Uterus (tissue), 4 donors: ENCODE results near the gene ABLIM2. TPM values are rescaled to one million over a fixed set of nuclear protein-coding genes. Genes with fewer than 3 reads are reported as not detected.

Source experiments
- DNase-seq, 2 donors: peaks; one replicate each; pipeline ENCODE4 v3.0.0-alpha.2; 2019 to 2020
- H3K27ac ChIP-seq, 2 donors: fragments of 200-600 bp; sonication (generic); 1 replicate in 1 of 2; 2 replicates in 1 of 2; pipeline ENCODE4 v1.5.1; 2016 to 2018
- H3K27me3 ChIP-seq, 2 donors: fragments of 200-600 bp; sonication (generic); one replicate each; pipeline ENCODE4 v1.5.1; 2018 to 2019; ENCODE audit warnings: control low read depth in 1 of 2
- H3K36me3 ChIP-seq, 2 donors: fragments of 200-600 bp; sonication (generic); one replicate each; pipeline ENCODE4 v1.5.1; 2019; ENCODE audit warnings: control low read depth in 1 of 2
- H3K4me1 ChIP-seq, 2 donors: fragments of 200-600 bp; sonication (generic); one replicate each; pipeline ENCODE4 v1.5.1; 2018 to 2019; ENCODE audit warnings: control low read depth in 1 of 2
- H3K4me3 ChIP-seq, 2 donors: fragments of 200-600 bp; sonication (generic); 1 replicate in 1 of 2; 2 replicates in 1 of 2; pipeline ENCODE4 v1.5.1; 2018 to 2019; ENCODE audit warnings: mild to moderate bottlenecking in 1 of 2
- H3K9me3 ChIP-seq, 2 donors: fragments of 200-600 bp; sonication (generic); one replicate each; pipeline ENCODE4 v1.5.1; 2019; ENCODE audit warnings: control low read depth in 1 of 2
- POLR2A ChIP-seq, 2 donors: fragments of 450-650 bp; IDR thresholded peaks; one replicate each; pipeline ENCODE4 v1.6.1; 2016; ENCODE audit warnings: antibody characterized with exemption in 2 of 2, mild to moderate bottlenecking in 1 of 2, moderate library complexity in 1 of 2
- intact Hi-C: fragments of 100-400 bp; cut with DNase I; formaldehyde crosslinking; loops from one replicate; pipeline ENCODE4 v1.15.1; 2023; ENCODE audit warnings: low total_unique reads
- total RNA-seq, 4 donors: library from RNA; depleted of rRNA in 3 of 4; stranded (reverse); fragments of >200 nt in 3 of 4; gene quantifications; one replicate each; pipeline versions ENCODE4 v1.1.0 to v1.2.4, GENCODE V29; 2014 to 2023
- TF ChIP-seq, protein P1 (sequence below), 4 experiments: fragments of 200-600 bp in 2 of 4; fragments of 450-650 bp in 2 of 4; sonication (generic) in 2 of 4; IDR thresholded peaks; one replicate each; pipeline ENCODE4 v1.5.1; 2016 to 2019; ENCODE audit warnings: antibody characterized with exemption in 4 of 4, mild to moderate bottlenecking in 2 of 4, moderate library complexity in 1 of 4
- donor health status: DM: yes; HTN: yes; CAD: no.

The ABLIM2 gene
- total RNA-seq, 4 donors from 2014 or later = 0.77 to 6.0 (median 1.5) TPM

DNA sequence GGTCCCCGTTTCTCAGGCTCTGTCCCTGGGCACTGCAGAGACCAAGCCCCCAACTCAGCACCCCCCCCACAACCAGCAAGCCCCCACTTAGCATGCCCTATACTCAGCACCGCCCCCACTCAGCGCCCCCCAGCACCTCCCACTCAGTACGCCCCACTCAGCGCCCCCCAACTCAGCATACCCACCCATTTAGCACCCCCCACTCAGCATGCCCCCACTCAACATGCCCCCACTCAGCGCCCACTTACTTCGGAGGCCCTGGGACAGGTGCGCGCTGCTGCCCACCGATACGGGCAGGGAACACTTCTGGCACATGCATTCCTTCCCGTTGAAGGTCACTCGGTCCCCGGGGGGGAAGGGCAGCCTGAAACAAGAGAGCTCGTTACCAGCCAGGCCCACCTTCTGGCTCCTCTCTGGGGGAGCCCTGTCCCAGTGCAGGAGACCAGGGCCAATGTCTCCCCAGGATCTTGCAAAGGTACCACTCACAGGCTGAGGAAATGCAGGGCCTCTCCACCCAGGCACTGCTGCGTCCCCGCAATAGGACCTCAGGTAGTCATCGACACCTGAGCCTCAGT lies 70.6 kb downstream of the ABLIM2 start:
- DNase-seq = no peak
- Histone ChIP-seq H3K9me3 (no peaks in the 10 kb centered on the region), H3K27ac (no peak overlapping the region), H3K4me3 (no peak overlapping the region), H3K36me3 (no peaks in the 10 kb centered on the region), H3K27me3 (no peaks in the 10 kb centered on the region), H3K4me1 (no peaks in the 10 kb centered on the region)
- TF ChIP-seq, protein P1, sequence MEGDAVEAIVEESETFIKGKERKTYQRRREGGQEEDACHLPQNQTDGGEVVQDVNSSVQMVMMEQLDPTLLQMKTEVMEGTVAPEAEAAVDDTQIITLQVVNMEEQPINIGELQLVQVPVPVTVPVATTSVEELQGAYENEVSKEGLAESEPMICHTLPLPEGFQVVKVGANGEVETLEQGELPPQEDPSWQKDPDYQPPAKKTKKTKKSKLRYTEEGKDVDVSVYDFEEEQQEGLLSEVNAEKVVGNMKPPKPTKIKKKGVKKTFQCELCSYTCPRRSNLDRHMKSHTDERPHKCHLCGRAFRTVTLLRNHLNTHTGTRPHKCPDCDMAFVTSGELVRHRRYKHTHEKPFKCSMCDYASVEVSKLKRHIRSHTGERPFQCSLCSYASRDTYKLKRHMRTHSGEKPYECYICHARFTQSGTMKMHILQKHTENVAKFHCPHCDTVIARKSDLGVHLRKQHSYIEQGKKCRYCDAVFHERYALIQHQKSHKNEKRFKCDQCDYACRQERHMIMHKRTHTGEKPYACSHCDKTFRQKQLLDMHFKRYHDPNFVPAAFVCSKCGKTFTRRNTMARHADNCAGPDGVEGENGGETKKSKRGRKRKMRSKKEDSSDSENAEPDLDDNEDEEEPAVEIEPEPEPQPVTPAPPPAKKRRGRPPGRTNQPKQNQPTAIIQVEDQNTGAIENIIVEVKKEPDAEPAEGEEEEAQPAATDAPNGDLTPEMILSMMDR (IDR thresholded peaks at IDR 0.05) = no peak
- TF ChIP-seq POLR2A (IDR thresholded peaks at IDR 0.05) = no peak
- intact Hi-C loops = no loop called here

DNA sequence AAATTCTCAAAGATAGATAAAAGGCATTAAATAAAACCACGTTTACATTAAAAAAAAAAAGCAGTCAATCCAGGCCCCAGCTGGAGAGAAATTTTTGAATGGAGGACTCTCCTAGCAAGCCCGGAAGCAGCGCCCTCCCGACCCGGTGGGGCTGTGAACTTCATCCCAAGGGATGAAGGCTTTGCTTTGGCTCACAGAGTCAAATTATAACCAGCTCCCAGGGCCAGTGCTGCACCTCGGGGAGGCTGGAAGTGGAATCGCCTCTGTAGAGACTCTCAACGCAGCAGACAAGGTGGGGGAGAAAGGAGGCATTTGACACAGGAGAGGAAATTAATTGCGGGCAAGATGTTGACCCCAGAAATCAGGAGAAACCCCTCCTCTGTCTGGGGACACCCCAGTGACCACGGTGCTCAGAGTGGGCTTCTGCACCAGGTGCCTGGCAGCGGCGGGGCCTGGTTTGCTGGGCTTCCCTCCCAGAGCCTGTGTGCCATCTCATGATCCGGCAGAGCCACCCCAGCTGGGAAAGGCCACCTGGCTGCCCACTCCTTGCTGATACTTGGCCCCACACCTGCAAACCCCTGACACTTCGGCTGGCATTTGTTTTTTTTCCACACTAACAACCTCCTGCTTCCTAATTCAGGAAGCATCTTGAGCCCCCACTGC lies 71.7 kb downstream of the ABLIM2 start:
- Histone ChIP-seq H3K27ac (no peak overlapping the region), H3K4me3 (no peak overlapping the region), H3K9me3 (no peaks in the 10 kb centered on the region), H3K36me3 (no peaks in the 10 kb centered on the region), H3K27me3 (no peaks in the 10 kb centered on the region), H3K4me1 (no peaks in the 10 kb centered on the region)
- TF ChIP-seq POLR2A (IDR thresholded peaks at IDR 0.05) = no peak
- TF ChIP-seq, protein P1 (IDR thresholded peaks at IDR 0.05) = no peak
- intact Hi-C loops = no loop called here
- no peak for DNase-seq

DNA sequence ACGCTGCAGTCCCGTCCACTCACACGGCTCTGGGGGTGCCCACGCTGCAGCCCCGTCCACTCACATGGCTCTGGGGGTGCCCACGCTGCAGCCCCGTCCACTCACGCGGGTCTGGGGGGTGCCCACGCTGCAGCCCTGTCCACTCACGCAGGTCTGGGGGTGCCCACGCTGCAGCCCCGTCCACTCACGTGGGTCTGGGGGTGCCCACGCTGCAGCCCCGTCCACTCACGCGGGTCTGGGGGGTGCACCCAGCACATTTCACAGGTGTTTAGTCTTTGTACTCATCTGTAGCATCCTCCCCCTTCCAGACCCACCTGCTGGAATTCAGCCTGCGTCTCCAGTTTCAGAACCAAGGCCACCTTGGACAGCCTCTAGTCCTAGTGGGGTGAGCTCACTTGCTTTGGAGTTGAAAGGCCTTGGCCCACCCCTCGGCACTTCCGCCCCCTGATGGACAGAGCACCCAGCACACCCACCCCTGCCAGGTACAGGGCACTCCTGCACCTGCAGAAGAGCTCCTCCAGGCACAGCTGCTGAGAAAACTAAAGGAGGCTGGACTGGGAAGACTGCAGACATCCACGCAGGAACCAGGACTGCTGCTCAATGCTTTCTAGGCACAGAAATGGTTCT lies 73.0 kb downstream of the ABLIM2 start:
- H3K4me3 ChIP-seq = no peak overlapping the region
- no peaks in the 10 kb centered on the region for H3K36me3 ChIP-seq
- no peak for DNase-seq
- no peaks in the 10 kb centered on the region for H3K4me1 ChIP-seq
- TF ChIP-seq POLR2A (IDR thresholded peaks at IDR 0.05) = no peak
- TF ChIP-seq, protein P1 (IDR thresholded peaks at IDR 0.05) = no peak
- H3K27me3 ChIP-seq = no peaks in the 10 kb centered on the region
- intact Hi-C loops = no loop called here
- H3K27ac ChIP-seq = no peak overlapping the region
- no peaks in the 10 kb centered on the region for H3K9me3 ChIP-seq

DNA sequence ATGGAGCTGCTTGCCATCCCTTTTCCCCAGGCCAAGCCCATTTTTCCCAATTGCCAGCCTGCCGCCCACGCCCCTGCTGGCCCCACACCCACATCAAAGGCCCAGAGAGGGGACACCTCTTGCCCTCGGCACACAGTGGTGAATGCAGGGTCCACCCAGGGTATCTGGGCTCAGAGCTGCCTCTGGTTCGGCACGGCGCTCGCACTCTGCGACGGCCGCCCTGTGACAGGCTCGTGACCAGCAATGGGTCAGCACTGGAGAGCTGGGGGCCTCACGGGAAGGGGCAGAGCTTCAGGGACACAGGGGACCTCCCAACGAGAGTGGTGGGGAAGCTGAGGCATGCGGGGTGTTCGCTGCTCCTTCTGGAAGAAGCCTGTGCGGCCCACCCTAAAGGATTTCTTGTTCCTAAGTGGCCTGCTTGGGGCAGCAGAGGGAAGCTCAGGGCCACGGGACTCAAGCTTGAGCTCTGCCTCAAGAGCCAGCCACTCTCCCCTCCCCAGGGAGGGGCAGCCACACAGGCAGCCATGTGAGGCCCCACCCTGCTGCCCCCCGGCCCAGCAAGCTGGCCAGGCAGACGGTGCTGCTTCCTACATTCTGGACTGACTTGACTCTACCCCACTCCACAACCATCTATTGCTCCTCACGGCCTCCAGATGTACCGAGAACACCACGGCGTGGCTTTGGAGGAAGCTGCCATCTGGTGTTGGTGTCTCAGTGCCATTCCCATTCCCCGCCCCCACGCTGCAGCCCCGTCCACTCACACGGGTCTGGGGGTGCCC lies 73.7 kb downstream of the ABLIM2 start:
- TF ChIP-seq, protein P1 (IDR thresholded peaks at IDR 0.05) = no peak
- no peak for TF ChIP-seq POLR2A (IDR thresholded peaks at IDR 0.05)
- intact Hi-C loops = no loop called here
- Histone ChIP-seq H3K27me3 (no peaks in the 10 kb centered on the region), H3K27ac (no peak overlapping the region), H3K4me1 (no peaks in the 10 kb centered on the region), H3K36me3 (no peaks in the 10 kb centered on the region), H3K9me3 (no peaks in the 10 kb centered on the region), H3K4me3 (no peak overlapping the region)
- DNase-seq = no peak
